Activated T-cell treated with anti-CD3 and anti-CD28 coated beads, Interleukin-2, amount 50 U/mL, for 48 hours (primary cell): ENCODE measurements around the gene EPS15.
"Not testable (repeated sequence)": the region's sequence is repeated elsewhere in the genome, so short reads cannot be mapped to it uniquely, and the experiment has no call there.

Experiments used
- DNase-seq, 2 experiments: peaks; one replicate each; pipeline ENCODE4 v3.0.0-alpha.2; 2020

Gene EPS15

DNA sequence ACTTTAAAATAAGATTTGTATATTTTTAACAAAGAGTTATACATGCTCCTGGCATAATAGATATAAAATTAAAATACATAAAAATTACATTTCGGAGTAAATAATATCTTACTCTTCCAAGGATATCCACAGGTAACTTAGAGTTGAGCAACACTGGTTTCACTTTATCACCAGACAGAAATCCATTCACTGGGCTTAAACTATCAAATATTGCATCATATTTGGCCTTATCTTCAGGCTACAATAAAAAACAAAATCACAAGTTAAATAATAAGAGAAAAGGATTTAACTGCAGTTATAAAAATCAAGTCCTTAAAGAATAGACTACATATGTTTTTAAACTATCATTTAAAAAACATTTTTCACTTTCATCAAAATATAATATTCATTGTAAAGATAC is 55.5 kb downstream of the EPS15 start:
- DNase-seq = no peak

- DNase-seq = not testable (repeated sequence)
Measured at GRCh38 chr1:51462289-51462688, 56.8 kb downstream of the EPS15 start.

- DNase-seq = no peak
Measured at GRCh38 chr1:51454554-51454953, 64.5 kb downstream of the EPS15 start.

DNA sequence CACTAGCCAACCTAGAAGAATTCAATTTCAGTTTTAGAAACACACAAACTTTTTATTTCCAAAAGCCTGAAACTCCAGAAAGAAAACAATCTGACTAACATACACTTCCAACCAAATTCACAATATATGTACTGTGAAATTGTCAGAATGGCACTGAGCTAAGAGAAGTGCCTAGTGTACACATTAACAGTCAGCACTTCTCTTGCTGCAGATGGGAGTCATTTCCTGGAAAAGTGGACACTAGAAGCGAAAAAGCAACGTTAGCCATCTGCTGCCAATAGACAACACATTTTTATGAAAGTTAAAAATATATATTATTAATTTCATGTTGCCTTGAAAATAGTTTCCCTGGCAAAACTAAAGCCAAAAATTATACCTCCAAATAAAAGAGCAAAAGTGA is 66.1 kb downstream of the EPS15 start:
- DNase-seq = no peak

GRCh38 chr1:51448844-51449454 is 70.1 kb downstream of the EPS15 start:
- DNase-seq = not testable (repeated sequence)

DNA sequence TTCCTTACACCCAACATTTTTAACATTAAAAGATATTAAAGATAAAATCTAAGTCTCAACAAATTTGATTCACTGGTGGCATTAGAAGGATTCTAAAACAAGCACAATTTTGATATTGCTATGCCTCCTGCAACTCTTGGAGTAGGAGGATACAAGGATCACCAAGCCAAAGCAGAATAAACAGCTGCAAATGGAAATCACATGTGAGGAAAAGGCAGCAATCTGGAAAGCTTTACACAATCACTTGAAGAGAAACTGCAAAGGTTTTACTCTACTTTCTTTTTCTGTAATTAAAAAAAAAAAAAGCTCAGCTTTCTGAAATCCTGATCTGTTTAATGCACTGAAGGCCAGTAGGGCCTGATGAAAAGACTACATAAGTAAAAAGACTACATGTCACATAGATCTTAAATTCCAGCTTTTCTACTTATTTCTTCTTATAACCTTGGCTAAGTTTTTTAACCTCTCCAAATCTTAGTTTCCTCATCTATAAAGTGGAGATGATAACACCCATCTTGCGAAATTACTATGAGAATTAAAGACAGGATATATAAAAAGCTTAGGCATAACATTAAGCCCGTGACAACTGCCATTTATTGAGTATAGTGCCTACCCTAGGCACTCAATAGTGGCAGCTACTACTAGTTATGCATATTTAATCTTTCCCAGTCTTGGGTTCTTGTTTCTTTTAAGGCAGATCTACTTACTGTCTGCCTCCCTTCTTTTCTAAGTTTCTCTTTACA is 73.5 kb downstream of the EPS15 start:
- DNase-seq = no peak

DNA sequence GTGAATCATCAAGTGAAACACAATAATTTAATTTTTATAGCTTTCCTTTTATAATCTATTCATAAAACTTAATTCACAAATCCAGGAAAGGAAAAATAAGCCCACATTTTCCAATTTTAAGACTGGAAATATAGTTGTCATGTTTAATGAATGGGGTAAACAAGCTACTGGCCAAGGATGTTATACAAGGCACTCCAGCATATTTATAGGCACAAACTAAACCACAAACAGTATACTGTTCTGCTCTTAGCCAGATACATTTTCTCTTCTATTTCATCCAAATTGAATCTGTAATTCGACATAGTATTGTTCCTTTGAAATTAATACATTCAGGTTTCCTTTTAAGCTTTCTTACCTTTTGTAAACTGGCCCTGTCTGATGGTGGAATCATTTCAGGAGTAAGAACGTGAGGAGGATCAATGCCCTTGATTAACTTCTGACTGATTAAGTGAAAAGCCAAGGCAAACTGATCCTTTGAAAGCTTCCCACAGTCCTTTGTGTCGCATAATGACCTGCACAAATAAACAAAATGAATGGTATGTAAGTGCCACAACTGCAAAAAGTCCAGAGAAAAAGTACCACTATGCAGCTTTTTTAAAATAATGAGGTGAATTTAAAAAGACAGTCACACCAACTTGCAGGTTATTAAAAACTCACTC is 74.4 kb downstream of the EPS15 start:
- no peak for DNase-seq

DNA sequence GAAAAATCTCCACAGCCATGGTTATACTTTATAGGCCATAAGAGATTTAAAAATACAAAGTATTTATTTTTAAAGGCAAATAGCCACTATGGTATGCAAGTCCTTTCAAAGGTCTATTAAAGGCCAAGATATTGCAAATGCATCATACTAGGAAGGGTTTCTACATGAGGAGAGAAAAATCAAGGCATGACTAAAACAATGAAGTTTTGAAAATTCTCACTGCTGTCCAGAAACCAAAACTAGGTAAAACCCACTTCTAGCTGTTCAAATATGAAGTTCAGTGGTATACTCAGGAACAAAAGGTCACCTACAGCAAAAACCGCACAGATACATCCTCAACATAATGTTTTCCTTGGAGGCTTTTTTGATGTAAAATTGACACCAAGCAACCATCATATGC is 75.0 kb downstream of the EPS15 start:
- no peak for DNase-seq

DNA sequence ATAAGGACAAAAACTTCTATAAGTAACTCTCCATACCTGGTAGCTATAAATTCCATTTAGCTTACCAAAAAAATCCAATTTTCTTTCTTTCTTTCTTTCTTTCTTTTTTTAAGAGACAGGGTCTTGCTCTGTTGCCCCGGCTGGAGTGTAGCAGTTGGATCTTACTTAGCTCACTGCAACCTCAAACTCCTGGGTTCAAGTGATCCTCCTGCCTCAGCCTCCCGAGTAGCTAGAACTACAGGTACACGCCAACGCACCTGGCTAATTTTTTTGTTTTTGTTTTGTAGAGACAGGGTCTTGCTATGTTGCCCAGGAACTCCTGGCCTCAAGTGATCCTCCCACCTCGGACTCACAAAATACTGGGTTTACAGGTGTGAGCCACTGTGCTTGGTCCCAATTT is 75.5 kb downstream of the EPS15 start:
- no peak for DNase-seq

DNA sequence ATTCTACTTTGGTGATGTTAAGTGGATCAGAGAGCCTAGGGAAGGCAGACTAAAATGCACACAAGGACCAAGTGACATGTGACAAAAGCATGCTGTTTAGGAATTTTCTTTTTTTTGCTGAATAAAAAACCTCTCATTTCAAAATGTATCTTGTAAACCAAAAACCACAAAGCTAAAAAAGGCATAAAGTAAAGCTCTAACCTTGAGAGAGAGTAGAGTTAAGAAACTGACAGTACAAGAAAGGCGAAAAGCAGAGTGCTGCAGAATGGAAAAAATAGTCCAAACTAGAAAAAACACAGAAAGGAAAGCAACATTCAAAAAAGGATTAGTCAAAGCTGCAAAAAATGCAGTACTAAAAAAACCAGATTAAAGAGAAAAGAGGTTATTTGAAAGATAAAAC is 76.5 kb downstream of the EPS15 start:
- DNase-seq = no peak

DNA sequence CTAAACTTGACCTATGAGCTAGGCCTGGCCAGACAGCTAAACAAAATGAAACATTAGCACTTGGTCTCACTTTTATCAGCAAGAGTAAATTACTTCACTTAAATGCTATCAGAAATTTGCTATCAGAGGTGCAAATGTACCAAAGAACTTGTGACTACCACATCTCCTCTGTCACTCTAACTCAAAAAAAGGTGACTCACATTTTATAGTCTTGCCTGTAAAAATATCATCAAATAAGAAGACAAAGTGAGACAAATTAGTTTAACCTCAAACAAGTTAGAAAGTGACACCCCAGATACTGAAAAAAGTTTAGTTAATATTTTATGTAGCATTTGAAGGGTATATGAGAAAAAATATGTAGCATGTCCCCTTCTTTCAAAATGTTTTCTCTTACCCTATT is 76.9 kb downstream of the EPS15 start:
- no peak for DNase-seq

GRCh38 chr1:51439895-51440294 is 79.2 kb downstream of the EPS15 start:
- DNase-seq = no peak

DNA sequence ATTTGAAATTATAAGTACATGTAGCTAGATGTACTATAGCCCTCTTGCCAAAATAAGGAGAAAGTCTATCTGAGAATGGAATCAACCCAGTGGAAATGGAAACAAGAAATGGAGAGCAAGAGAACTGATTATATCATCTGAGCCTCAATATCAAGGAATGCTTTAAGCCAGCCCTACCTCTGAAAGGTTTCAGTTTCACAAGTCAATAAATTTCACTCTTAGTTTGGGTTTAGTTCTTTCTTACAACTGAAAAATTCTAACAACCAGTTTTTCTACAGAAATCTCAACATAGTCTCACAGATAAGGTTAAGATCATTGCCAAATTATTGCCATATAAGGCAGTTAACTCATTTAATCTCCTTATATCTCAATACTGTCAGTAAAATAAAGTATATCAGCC is 80.0 kb downstream of the EPS15 start:
- DNase-seq = no peak

GRCh38 chr1:51437391-51437790 is 81.7 kb downstream of the EPS15 start:
- DNase-seq = not testable (repeated sequence)

DNA sequence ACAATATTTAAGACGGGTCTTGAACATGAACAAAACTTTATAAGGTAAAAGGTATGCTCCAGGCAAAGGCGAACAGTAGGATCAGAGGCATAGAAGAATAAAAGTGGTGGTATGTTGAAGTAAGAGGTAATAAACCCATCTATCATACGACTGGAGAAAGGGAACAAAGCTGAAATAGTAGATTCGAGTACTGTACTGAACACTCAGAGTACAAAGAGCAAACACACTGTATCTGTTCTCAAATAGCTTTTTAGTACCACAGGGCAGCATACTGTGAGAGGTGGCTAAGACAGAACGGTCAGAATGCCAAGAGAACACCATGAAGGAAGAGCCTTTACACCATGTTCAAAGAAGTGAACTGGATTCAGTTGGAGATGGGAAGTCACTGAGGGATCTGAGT is 83.2 kb downstream of the EPS15 start:
- no peak for DNase-seq

GRCh38 chr1:51433972-51434510 is 85.0 kb downstream of the EPS15 start:
- DNase-seq = no peak

DNA sequence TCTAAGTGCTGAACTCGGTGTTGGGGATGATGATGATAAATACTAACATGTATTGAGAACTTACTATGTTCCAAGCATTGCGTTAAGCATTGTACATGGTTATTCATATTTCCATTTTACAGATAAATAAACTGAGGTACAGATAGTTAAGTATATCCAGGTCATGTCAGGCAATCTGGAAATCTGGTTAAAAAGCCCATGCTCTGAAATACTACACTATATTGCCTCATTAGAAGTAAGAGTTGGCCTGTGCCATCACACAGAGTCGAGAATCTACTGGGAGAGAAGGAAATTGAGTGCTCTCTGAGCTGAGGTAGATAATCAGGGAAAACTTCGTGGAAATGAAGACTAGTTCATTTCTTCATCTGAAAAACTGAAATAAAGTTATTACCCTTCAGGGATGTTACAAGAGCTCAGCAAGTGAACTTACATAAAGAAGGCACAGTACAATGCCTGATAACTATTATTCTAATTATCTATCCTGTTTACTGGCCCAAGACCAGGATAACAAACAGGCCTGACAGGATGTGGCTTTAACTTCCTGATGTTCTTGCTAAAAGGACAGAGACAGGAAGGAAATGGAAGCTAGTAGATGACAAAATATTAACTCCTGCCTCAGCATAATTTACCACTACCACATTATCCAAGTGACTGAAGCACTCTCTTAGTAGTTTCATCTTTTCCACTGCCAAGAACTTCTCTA is 85.6 kb downstream of the EPS15 start:
- no peak for DNase-seq

GRCh38 chr1:51432146-51432545 is 86.9 kb downstream of the EPS15 start:
- DNase-seq = no peak

DNA sequence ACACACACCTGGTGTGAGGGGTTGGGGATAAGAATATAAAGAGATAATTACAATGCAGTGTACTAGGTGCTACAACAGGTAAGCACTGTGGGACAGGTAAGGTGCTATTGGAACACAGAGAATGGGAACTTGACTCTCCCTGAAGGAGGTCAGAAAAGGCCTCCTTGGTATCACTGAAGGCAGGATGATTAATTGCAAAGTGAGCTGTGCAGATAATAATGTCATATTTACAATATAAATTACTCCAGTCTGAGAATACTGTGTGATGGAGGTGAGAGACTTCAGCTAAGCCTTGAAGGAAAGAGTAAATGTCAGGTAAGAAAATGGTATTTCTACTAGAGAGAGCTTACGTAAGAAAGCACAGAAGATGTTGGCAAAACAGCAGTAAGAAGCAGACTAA is 91.6 kb downstream of the EPS15 start:
- DNase-seq = no peak

GRCh38 chr1:51425955-51426354 is 93.1 kb downstream of the EPS15 start:
- no peak for DNase-seq

GRCh38 chr1:51425273-51425672 is 93.8 kb downstream of the EPS15 start:
- no peak for DNase-seq

- no peak for DNase-seq
Measured at GRCh38 chr1:51423073-51423821, 95.8 kb downstream of the EPS15 start.
